Common myeloid progenitor, CD34-positive (primary cell): Measurements from ENCODE around the gene CRELD2.

Source experiments
- CTCF ChIA-PET: fragments of 350-600 bp; sonication (Branson Sonifier 250); formaldehyde crosslinking; loops from one replicate; lab custom pipeline; 2021; ENCODE audit warnings: antibody characterized with exemption; lab: Charles Lee
- POLR2A ChIA-PET: fragments of 350-600 bp; sonication (Branson Sonifier 250); formaldehyde crosslinking; loops from one replicate; lab custom pipeline; 2021; ENCODE audit warnings: antibody characterized with exemption; lab: Charles Lee
- DNase-seq, 3 donors: peaks; one replicate each; pipeline versions ENCODE4 v3.0.0 to v3.0.0-alpha.2; 2013
- H3K27ac ChIP-seq, 2 experiments: 1 replicate in 1 of 2; 2 replicates in 1 of 2; pipeline ENCODE4 v1.7.0; 2013; ENCODE audit warnings: inconsistent platforms in 2 of 2, low read length in 2 of 2, mild to moderate bottlenecking in 2 of 2, low read depth in 1 of 2, moderate library complexity in 1 of 2; ENCODE audit not compliant: severe bottlenecking in 2 of 2, insufficient read depth in 1 of 2, poor library complexity in 1 of 2
- H3K27me3 ChIP-seq, 5 experiments: replicated peaks in 2 of 5; 1 replicate in 3 of 5; 2 replicates in 2 of 5; pipeline versions ENCODE4 v1.6.1 to v1.7.0; 2013; ENCODE audit warnings: low read length in 4 of 5, mild to moderate bottlenecking in 2 of 5, moderate library complexity in 2 of 5, inconsistent platforms in 1 of 5; ENCODE audit not compliant: insufficient read depth in 5 of 5, control insufficient read depth in 4 of 5
- H3K36me3 ChIP-seq, 4 experiments: 1 replicate in 2 of 4; 2 replicates in 2 of 4; pipeline versions ENCODE4 v1.6.1 to v1.7.0; 2013; ENCODE audit warnings: low read length in 3 of 4, control low read depth in 1 of 4, mild to moderate bottlenecking in 1 of 4; ENCODE audit not compliant: control insufficient read depth in 4 of 4, insufficient read depth in 4 of 4
- H3K4me1 ChIP-seq, 4 experiments: 1 replicate in 3 of 4; 2 replicates in 1 of 4; pipeline versions ENCODE4 v1.6.1 to v1.7.1; 2013; ENCODE audit warnings: low read length in 3 of 4, mild to moderate bottlenecking in 3 of 4, control low read depth in 1 of 4, inconsistent platforms in 1 of 4, moderate library complexity in 1 of 4; ENCODE audit not compliant: control insufficient read depth in 4 of 4, insufficient read depth in 4 of 4; ENCODE audit errors: control extremely low read depth in 1 of 4
- H3K4me3 ChIP-seq, 7 experiments: 1 replicate in 4 of 7; 2 replicates in 3 of 7; pipeline versions ENCODE4 v1.5.1 to v1.7.0; 2013; ENCODE audit warnings: mild to moderate bottlenecking in 7 of 7, low read length in 6 of 7, moderate library complexity in 6 of 7, inconsistent platforms in 2 of 7, low read depth in 2 of 7, control low read depth in 1 of 7; ENCODE audit not compliant: insufficient read depth in 4 of 7, control insufficient read depth in 1 of 7; ENCODE audit errors: extremely low read depth in 1 of 7
- H3K9me3 ChIP-seq, 5 experiments: 1 replicate in 4 of 5; 2 replicates in 1 of 5; pipeline versions ENCODE4 v1.6.1 to v1.7.1; 2013; ENCODE audit warnings: low read length in 4 of 5, mild to moderate bottlenecking in 2 of 5, inconsistent platforms in 1 of 5, low read depth in 1 of 5, moderate library complexity in 1 of 5; ENCODE audit not compliant: control insufficient read depth in 4 of 5, insufficient read depth in 2 of 5; ENCODE audit errors: control extremely low read depth in 1 of 5
- whole genome bisulfite sequencing: methylation state at CpG from one replicate; pipeline ENCODE4 v1.1.5; 2013; ENCODE audit not compliant: insufficient coverage; 5-methylcytosine and 5-hydroxymethylcytosine counted together

Gene CRELD2

DNA sequence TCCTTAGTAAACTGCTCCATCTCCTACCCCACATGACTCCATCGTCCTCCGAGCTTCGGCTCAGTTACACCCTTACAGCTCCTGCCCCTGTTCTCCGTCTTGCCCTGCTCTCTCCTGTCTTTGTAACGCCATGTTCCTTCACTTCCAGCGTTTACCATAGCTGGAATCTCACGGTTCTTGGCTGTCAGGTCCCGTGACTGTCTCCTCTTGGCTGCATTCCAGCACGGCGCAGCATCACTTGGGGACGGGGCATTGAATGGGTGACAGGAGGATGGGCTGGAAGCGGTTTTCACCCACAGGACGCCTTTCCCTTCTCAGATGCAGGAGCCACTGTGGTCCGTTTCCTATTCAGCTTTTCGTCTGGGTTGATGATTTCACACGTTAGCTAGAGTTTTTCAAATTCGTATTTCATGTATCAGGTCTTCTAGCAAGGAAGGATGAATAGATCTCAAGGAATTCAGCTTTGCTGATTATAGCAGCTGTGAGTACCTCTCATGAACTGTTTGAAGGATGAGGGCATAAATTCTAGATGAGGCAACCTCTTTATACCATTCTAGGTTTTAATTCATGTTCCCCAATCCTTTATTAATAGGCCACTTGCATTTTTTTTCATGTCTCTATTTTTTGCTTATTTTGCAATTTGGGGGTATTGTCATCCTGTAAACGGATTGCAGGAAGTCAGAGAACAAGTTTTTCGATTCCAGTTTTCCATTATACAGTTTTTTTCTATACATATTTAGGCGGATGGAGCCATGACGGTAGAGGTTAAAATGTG is 35.7 kb upstream of the CRELD2 start:
- Histone ChIP-seq H3K4me3 (peak overlapping the region in 1 of 7 experiments; percentile 8), H3K36me3 (peaks cover 12 to 63% (median 44%) of the 10 kb centered on the region in 4 experiments), H3K27me3 (no peaks in the 10 kb centered on the region), H3K27ac (no peak overlapping the region), H3K9me3 (peaks cover 0 to 12% (median 4%) of the 10 kb centered on the region in 5 experiments), H3K4me1 (peaks cover 0 to 10% (median 0%) of the 10 kb centered on the region in 4 experiments)
- ChIA-PET CTCF (interaction anchor here (1.2 to 1.7 kb wide), 2 partner anchors 14 to 84 kb away, joined by 3 to 5 read pairs; no protein-coding TSS in a partner anchor), POLR2A (no interaction called here)
- 97% methylated on average over 17 of the region's 21 CpGs for WGBS
- no peak for DNase-seq

DNA sequence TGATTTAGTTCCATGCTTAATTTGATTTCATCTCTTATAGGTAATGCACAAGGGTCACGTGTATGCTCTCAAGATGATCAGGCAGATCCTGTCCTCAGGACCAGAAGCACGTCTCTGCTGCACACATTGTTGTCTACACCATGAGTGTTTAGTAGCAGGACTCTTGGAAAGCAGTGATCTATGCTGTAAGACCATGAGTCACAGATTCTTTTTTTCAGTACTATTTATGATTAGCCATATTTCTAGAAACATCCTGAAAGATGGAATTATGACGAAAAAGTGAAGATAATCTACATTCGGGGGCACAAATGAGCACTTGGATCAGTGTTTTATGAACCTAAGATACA is 35.2 kb upstream of the CRELD2 start:
- no peak overlapping the region for H3K4me3 ChIP-seq

DNA sequence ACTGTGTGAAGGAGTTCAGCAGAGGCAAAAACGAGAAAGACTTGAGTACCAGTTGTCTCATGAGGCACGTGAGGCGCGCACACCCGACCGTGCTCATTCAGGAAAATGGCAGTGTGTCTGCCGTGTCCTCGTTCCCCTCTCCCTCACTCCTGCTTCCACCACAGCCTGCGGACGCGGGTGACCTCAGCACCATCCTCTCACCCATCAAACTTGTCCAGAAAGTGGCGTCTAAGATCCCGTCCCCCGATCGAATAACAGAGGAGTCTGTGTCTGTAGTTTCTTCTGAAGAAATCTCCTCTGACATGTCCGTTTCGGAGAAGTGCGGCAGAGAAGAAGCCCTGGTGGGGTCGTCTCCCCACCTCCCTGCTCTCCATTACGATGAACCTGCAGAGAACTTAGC is 34.4 kb upstream of the CRELD2 start:
- peaks cover 0 to 16% (median 8%) of the 10 kb centered on the region in 5 experiments for H3K9me3 ChIP-seq
- no peak overlapping the region for H3K27ac ChIP-seq
- no peaks in the 10 kb centered on the region for H3K27me3 ChIP-seq
- 98% methylated on average over 18 of the region's 20 CpGs for WGBS
- peaks cover 19 to 67% (median 53%) of the 10 kb centered on the region in 4 experiments for H3K36me3 ChIP-seq
- no peak for DNase-seq
- H3K4me1 ChIP-seq, result peaks cover 0 to 10% (median 0%) of the 10 kb centered on the region in 4 experiments
- ChIA-PET CTCF (no interaction called here), POLR2A (no interaction called here)
- H3K4me3 ChIP-seq, result no peak overlapping the region

More for the DNA sequence above, 35.2 kb upstream of the CRELD2 start:
- ChIA-PET CTCF (interaction anchor here (1.7 kb wide), 1 partner anchor 14 kb away, joined by 5 read pairs; no protein-coding TSS in a partner anchor), POLR2A (no interaction called here)
- Histone ChIP-seq H3K9me3 (peaks cover 0 to 11% (median 4%) of the 10 kb centered on the region in 5 experiments), H3K4me1 (peaks cover 0 to 10% (median 0%) of the 10 kb centered on the region in 4 experiments), H3K27me3 (no peaks in the 10 kb centered on the region), H3K36me3 (peaks cover 14 to 62% (median 47%) of the 10 kb centered on the region in 4 experiments), H3K27ac (no peak overlapping the region)
- 100% methylated on average over 2 of the region's 4 CpGs for WGBS
- DNase-seq, result no peak

DNA sequence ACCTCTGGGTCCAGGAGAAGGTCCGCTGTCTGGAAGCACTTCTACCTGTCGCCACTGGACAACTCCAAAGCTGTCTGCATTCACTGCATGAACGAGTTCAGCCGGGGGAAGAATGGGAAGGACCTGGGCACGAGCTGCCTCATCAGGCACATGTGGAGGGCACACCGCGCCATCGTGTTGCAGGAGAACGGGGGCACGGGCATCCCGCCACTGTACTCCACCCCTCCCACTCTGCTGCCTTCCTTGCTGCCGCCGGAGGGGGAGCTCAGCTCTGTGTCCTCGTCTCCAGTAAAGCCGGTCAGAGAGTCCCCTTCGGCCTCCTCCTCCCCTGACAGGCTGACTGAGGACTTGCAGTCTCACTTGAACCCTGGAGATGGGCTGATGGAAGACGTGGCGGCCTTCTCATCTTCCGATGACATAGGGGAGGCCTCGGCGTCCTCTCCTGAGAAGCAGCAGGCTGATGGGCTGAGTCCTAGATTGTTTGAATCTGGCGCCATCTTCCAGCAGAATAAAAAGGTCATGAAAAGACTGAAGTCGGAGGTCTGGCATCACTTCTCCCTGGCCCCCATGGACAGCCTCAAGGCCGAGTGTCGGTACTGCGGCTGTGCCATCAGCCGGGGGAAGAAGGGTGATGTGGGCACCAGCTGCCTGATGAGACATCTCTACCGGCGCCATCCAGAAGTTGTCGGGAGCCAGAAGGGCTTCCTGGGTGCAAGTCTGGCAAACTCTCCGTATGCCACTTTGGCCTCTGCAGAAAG is 33.8 kb upstream of the CRELD2 start:
- 96% methylated on average over 31 of the region's 31 CpGs for WGBS
- Histone ChIP-seq H3K4me3 (no peak overlapping the region), H3K4me1 (peaks cover 0 to 10% (median 0%) of the 10 kb centered on the region in 4 experiments), H3K27me3 (no peaks in the 10 kb centered on the region), H3K36me3 (peaks cover 24 to 73% (median 59%) of the 10 kb centered on the region in 4 experiments), H3K9me3 (peaks cover 0 to 21% (median 11%) of the 10 kb centered on the region in 5 experiments), H3K27ac (no peak overlapping the region)
- POLR2A ChIA-PET, result interaction anchor here (0.8 kb wide), 1 partner anchor 30 kb away, joined by 3 read pairs; no protein-coding TSS in a partner anchor
- DNase-seq, result peak in 1 of 3 donors; percentile 30
- CTCF ChIA-PET, result interaction anchor here (1.0 kb wide), 1 partner anchor 11 kb away, joined by 3 read pairs; no protein-coding TSS in a partner anchor

DNA sequence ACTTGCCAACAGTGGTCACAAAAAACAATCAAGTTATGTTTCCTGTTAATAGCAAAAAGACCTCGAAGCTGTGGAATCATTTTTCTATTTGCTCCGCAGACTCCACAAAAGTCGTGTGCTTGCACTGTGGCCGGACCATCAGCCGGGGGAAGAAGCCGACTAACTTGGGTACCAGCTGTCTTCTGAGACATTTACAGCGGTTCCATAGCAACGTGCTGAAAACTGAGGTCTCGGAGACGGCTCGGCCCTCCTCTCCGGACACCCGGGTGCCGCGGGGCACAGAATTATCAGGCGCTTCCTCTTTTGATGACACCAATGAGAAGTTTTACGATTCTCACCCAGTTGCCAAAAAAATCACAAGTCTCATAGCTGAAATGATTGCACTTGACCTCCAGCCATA is 33.2 kb upstream of the CRELD2 start:
- H3K27ac ChIP-seq, result no peak overlapping the region
- ChIA-PET CTCF (interaction anchor here (0.9 to 1.3 kb wide), 3 partner anchors 8 to 26 kb away, joined by 3 to 4 read pairs (median 3); no protein-coding TSS in a partner anchor), POLR2A (interaction anchor here (0.8 kb wide), 1 partner anchor 31 kb away, joined by 3 read pairs; no protein-coding TSS in a partner anchor)
- H3K36me3 ChIP-seq, result peaks cover 24 to 79% (median 64%) of the 10 kb centered on the region in 4 experiments
- H3K4me1 ChIP-seq, result peaks cover 0 to 6% (median 0%) of the 10 kb centered on the region in 4 experiments
- no peak for DNase-seq
- no peak overlapping the region for H3K4me3 ChIP-seq
- WGBS, result 95% methylated on average over 17 of the region's 17 CpGs
- H3K9me3 ChIP-seq, result peaks cover under 1 to 27% (median 16%) of the 10 kb centered on the region in 5 experiments
- no peaks in the 10 kb centered on the region for H3K27me3 ChIP-seq

DNA sequence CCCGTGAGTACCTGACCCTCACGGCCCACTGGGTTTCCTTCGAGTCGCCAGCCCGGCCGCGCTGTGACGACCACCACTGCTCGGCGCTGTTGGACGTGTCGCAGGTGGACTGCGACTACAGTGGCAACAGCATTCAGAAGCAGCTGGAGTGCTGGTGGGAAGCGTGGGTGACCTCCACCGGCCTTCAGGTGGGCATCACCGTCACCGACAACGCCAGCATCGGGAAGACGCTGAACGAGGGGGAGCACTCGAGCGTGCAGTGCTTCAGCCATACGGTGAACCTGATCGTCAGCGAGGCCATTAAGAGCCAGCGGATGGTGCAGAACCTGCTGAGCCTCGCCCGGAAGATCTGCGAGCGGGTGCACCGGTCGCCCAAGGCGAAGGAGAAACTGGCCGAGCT is 32.6 kb upstream of the CRELD2 start:
- ChIA-PET POLR2A (no interaction called here), CTCF (interaction anchor here (0.9 to 1.3 kb wide), 3 partner anchors 9 to 26 kb away, joined by 3 to 4 read pairs (median 3); no protein-coding TSS in a partner anchor)
- Histone ChIP-seq H3K4me1 (peaks cover 0 to 5% (median 0%) of the 10 kb centered on the region in 4 experiments), H3K36me3 (peaks cover 26 to 85% (median 68%) of the 10 kb centered on the region in 4 experiments), H3K27me3 (no peaks in the 10 kb centered on the region), H3K9me3 (peaks cover 3 to 33% (median 22%) of the 10 kb centered on the region in 5 experiments), H3K27ac (no peak overlapping the region), H3K4me3 (no peak overlapping the region)
- no peak for DNase-seq
- WGBS, result 97% methylated on average over 35 of the region's 35 CpGs
